Subcutaneous preadipocyte (primary cell): ENCODE results near the gene ADAP1. TPM values are rescaled to one million over a fixed set of nuclear protein-coding genes. Genes with fewer than 3 reads are reported as not detected.

Source experiments
- total RNA-seq: library from RNA; depleted of rRNA; stranded (reverse); fragments of >200 nt; gene quantifications from 2 replicates; pipeline ENCODE4 v1.2.3, GENCODE V29; 2012

Gene ADAP1, protein sequence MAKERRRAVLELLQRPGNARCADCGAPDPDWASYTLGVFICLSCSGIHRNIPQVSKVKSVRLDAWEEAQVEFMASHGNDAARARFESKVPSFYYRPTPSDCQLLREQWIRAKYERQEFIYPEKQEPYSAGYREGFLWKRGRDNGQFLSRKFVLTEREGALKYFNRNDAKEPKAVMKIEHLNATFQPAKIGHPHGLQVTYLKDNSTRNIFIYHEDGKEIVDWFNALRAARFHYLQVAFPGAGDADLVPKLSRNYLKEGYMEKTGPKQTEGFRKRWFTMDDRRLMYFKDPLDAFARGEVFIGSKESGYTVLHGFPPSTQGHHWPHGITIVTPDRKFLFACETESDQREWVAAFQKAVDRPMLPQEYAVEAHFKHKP
- total RNA-seq, result 0.73 and 1.2 TPM in 2 replicates

DNA sequence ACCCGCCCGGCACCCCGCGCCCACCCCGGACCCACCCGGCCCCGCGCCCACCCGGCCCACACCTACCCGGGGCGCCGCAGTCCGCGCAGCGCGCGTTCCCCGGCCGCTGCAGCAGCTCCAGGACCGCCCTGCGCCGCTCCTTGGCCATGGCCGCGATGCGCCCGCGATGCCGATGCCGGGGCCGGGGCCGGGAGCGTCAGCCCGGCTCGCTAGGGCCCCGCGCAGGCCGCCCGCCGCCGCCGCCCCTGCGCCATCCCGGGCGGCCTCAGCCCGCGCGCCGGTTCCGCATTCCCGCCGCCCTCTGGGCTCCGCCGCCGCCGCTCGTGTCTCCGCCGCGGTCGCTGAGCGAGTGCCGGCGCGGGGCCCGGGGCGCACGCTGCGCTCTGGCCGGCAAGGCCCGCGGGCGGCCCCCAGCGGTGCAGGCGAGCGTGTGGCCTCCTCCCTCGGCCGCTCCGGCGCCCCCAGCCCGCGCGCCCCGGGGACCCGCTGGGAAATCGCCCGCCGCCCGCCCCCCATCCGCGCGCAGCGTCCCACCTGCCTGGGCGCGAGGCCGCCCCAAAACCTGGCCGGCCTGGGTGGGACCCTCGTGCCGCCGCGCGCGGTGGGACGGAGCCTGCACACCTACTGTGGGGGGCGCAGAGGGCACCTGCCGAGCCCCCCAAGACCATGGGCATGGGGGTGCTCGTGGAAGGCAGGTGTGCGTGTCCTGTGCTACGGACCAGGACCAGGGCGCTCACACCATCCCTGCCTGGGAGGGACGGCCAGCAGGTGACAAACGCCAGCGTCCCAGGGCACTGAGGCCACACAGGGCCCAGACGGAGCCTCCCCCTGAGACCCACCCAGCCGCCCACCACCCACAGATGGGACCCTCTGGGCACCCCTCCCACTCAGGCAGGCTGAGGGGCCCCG, at the start of gene ADAP1:
Gene ADAP1 (minus strand): TSS at position 351 of the 909 bp plus-strand sequence. CDS start 203 bp downstream, at position 148.

DNA sequence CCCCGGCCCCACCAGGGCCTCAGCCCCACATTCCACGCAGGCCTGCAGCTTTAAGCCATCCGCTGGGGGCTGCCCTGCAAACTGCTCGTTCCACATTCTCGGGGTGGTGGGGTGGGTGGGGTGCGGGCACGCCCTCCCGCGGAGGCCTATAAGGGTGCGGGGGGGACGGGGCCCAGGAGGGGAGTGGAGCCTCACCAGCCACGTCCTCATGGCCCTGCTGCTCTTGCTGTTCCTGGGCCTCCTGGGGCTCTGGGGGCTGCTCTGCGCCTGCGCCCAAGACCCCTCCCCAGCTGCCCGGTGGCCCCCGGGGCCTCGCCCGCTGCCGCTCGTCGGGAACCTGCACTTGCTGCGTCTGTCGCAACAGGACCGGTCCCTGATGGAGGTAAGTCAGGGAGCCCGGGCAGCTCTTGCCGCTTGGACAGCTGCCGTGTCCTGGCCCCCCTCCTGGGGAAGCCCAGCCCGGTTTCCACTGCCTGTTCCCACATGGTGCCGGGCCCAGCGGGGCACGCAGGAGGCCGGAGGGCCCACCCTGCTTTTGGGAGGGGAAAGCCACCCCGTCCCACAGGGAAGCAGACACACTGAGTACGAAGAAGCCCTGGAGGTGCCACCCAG, 28.6 kb upstream of the ADAP1 start, which contains the start of gene CYP2W1:
Gene CYP2W1 (plus strand): TSS at position 178 of the 612 bp plus-strand sequence. CDS start 31 bp downstream, at position 209.

DNA sequence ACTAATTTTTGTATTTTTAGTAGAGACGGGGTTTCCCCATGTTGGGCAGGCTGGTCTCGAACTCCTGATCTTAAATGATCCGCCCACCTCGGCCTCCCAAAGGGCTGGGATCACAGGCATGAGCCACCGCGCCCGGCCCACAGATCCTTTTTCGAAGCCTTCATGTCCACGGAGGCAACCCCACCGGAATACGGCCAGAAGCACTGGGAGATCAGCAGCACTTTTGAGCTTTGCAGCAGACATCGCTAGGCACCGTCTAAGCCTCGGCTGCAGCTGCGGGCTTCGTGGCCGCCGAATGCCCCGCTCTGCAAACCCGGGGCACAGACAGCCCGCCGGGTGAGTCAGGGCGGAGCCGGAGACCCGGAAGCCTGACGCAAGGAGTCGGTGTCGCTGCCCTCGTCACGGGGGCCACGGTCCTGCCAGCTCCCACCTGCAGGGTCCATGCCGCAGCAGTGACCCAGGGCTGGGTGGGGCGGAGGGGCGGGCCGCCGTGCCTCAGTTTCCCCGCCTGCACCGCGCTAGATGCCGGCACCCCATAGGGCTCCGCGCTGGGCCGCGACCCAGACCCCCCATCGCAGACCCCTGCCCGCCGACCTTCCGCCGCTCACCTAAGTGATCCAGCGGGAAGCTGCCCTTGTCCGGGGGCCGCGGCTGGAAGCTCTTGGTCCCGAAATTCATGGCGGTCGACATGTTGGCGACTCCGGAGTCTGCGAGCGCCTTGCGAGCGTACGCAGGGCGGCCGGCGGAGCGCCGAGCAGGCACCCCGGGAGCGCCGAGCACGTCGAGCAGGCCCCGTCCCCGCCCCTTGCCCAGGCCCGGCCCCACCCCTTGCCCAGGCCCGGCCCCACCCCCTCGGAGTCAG, 20.6 kb upstream of the ADAP1 start, which contains the start of gene COX19:
Gene COX19 (minus strand): TSS at position 730 of the 862 bp plus-strand sequence. CDS start 40 bp downstream, at position 690.

DNA sequence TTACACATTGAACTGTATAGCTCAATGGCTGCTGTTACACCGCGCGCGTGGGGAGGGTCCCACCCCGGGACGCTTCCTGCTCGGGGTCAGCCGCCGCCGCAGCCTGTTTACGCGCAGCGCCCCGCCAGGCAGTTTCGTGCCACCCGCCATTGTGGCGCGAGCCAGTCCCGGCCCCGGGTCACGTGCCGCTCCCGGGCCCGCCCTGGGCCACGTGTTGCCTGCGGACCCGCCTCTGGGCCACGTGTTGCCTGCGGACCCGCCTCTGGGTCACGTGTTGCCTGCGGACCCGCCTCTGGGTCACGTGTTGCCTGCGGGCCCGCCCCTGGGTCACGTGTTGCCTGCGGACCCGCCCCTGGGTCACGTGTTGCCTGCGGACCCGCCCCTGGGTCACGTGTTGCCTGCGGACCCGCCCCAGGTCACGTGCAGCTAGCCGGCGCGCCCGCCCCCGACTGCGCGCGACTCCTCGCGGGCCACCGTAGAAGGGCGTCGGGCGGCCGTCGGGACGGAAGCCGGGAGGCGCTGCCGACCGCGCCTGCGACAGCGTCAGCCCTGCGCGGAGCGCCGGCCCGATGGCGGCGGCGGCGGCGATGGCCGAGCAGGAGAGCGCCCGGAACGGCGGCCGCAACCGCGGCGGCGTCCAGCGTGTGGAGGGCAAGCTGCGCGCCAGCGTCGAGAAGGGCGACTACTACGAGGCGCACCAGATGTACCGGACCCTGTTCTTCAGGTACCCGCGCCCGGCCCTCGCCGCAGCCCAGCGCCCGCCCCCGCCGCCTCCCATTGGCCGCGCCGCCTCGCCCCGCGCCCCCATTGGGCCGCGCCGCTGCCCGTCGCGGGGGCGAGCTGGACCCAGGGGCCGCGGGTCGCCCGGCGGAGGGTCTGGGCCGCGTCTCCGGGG, 78.2 kb downstream of the ADAP1 start, which contains the start of gene GET4:
Gene GET4 (plus strand): TSS at position 478 of the 895 bp plus-strand sequence. CDS start 92 bp downstream, at position 570.

Other genes starting within 250 kb of the ADAP1 start
- 43.0 and 50.4 TPM in 2 replicates for gene DNAAF5, start 228.0 kb downstream of the ADAP1 start, total RNA-seq
- gene PRKAR1B, start 227.4 kb downstream of the ADAP1 start, total RNA-seq, result 9.4 and 10.3 TPM in 2 replicates
- gene SUN1, start 122.2 kb downstream of the ADAP1 start, total RNA-seq, result 66.5 and 90.9 TPM in 2 replicates
- gene GET4, start 78.1 kb downstream of the ADAP1 start, total RNA-seq, result 12.5 and 17.0 TPM in 2 replicates
- 6.2 and 9.8 TPM in 2 replicates for gene COX19, start 20.9 kb upstream of the ADAP1 start, total RNA-seq
- gene CYP2W1, start 28.5 kb upstream of the ADAP1 start, total RNA-seq, result not detected in 2 replicates
- 0.78 and 2.6 TPM in 2 replicates for gene GPR146, start 89.9 kb upstream of the ADAP1 start, total RNA-seq
- gene GPER1, start 133.4 kb upstream of the ADAP1 start, total RNA-seq, result 4.1 and 8.5 TPM in 2 replicates
- 8.2 and 12.1 TPM in 2 replicates for gene ZFAND2A, start 205.5 kb upstream of the ADAP1 start, total RNA-seq